Fibroblast of lung (primary cell): ENCODE measurements around the gene ADAMTS9. TPM values are rescaled to one million over a fixed set of nuclear protein-coding genes. Genes with fewer than 3 reads are reported as not detected.

Experiments
- DNase-seq, 2 donors: peaks; one replicate each; pipeline versions ENCODE4 v3.0.0 to v3.0.0-alpha.2; 2010; ENCODE audit warnings: low read depth in 2 of 2
- H2AFZ ChIP-seq: 2 replicates; pipeline ENCODE4 v1.5.1; 2012; ENCODE audit warnings: low read length, control low read depth, inconsistent platforms
- H3K27ac ChIP-seq: 2 replicates; pipeline ENCODE4 v1.5.1; 2011; ENCODE audit warnings: low read length, control low read depth; ENCODE audit not compliant: insufficient read depth
- H3K27me3 ChIP-seq: 2 replicates; pipeline ENCODE4 v1.5.1; 2011; ENCODE audit warnings: mild to moderate bottlenecking, low read length; ENCODE audit not compliant: control insufficient read depth, insufficient read depth
- H3K36me3 ChIP-seq: 2 replicates; pipeline ENCODE4 v1.5.1; 2011; ENCODE audit warnings: low read length; ENCODE audit not compliant: control insufficient read depth, insufficient read depth
- H3K4me1 ChIP-seq: 2 replicates; pipeline ENCODE4 v1.5.1; 2011; ENCODE audit warnings: low read length; ENCODE audit not compliant: control insufficient read depth, insufficient read depth; ENCODE audit errors: extremely low read depth
- H3K4me2 ChIP-seq: 2 replicates; pipeline ENCODE4 v1.5.1; 2011; ENCODE audit warnings: low read length, control low read depth; ENCODE audit not compliant: insufficient read depth; ENCODE audit errors: extremely low read depth
- H3K4me3 ChIP-seq, 4 experiments: fragments of 200-600 bp in 1 of 4; sonication (generic) in 1 of 4; replicated peaks in 1 of 4; 2 replicates each; pipeline ENCODE4 v1.5.1; 2011 to 2016; ENCODE audit warnings: low read length in 4 of 4, low read depth in 3 of 4, mild to moderate bottlenecking in 3 of 4, control low read depth in 2 of 4, inconsistent platforms in 1 of 4, mixed read lengths in 1 of 4; ENCODE audit not compliant: insufficient read depth in 1 of 4; ENCODE audit errors: control extremely low read depth in 1 of 4
- H3K79me2 ChIP-seq: 2 replicates; pipeline ENCODE4 v1.5.1; 2012; ENCODE audit warnings: mild to moderate bottlenecking, low read length, inconsistent platforms; ENCODE audit not compliant: control insufficient read depth, insufficient read depth
- H3K9ac ChIP-seq: 2 replicates; pipeline ENCODE4 v1.5.1; 2011; ENCODE audit warnings: mild to moderate bottlenecking, low read length, control low read depth; ENCODE audit not compliant: insufficient read depth
- H3K9me3 ChIP-seq: 2 replicates; pipeline ENCODE4 v1.5.1; 2012; ENCODE audit warnings: low read depth, low read length; ENCODE audit not compliant: control insufficient read depth, insufficient read depth
- H4K20me1 ChIP-seq: 2 replicates; pipeline ENCODE4 v1.5.1; 2011; ENCODE audit warnings: low read length; ENCODE audit not compliant: control insufficient read depth, insufficient read depth; ENCODE audit errors: extremely low read depth
- EZH2 ChIP-seq: IDR thresholded peaks from 2 replicates; pipeline ENCODE4 v1.5.1; 2012; ENCODE audit warnings: low read length, control low read depth, mild to moderate bottlenecking; ENCODE audit errors: missing control alignments
- polyA plus RNA-seq, 2 donors: library from polyadenylated mRNA; depleted of rRNA in 1 of 2; stranded (reverse) in 1 of 2; unstranded in 1 of 2; fragments of >200 nt; gene quantifications; 2 replicates each; pipeline ENCODE4 v1.2.1, GENCODE V29; 2011 to 2012; ENCODE audit warnings: missing spikeins in 1 of 2
- total RNA-seq: library from RNA; depleted of rRNA; stranded (reverse); fragments of >200 nt; gene quantifications from 2 replicates; pipeline ENCODE4 v1.2.1, GENCODE V29; 2014
- TF ChIP-seq, protein P1 (sequence below), 2 donors: IDR thresholded peaks in 1 of 2; conservative IDR thresholded peaks in 1 of 2; 1 replicate in 1 of 2; 2 replicates in 1 of 2; pipeline ENCODE4 v1.5.1; 2011 to 2012; ENCODE audit warnings: low read length in 2 of 2, control low read depth in 1 of 2, inconsistent platforms in 1 of 2, low read depth in 1 of 2, mild to moderate bottlenecking in 1 of 2

The ADAMTS9 gene
- total and polyA plus RNA-seq, 2 donors (not counting 1 experiment from before 2014, with no cell fraction given), result 0.82 to 1.8 TPM

DNA sequence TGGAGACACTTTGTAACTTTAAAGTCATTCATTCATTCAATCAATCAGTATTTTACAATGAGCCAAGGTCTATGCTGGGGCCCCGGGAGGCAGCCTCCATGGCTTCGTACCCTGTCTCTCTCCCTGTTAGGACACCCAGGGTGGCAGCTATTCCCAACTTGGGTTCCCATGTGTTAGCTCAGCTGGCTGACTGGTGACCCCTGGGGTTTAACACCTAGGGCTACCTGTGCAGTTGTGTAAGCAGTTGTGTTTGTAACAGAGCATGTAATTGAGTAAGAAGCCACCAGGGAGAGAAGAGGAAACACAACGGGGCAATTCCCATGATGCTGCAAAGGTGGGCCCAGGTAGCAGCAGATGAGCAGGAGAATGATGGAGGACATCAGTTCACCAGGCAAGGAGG, 132.4 kb downstream of the ADAMTS9 start:
- TF ChIP-seq EZH2, result no peak
- TF ChIP-seq, protein P1, sequence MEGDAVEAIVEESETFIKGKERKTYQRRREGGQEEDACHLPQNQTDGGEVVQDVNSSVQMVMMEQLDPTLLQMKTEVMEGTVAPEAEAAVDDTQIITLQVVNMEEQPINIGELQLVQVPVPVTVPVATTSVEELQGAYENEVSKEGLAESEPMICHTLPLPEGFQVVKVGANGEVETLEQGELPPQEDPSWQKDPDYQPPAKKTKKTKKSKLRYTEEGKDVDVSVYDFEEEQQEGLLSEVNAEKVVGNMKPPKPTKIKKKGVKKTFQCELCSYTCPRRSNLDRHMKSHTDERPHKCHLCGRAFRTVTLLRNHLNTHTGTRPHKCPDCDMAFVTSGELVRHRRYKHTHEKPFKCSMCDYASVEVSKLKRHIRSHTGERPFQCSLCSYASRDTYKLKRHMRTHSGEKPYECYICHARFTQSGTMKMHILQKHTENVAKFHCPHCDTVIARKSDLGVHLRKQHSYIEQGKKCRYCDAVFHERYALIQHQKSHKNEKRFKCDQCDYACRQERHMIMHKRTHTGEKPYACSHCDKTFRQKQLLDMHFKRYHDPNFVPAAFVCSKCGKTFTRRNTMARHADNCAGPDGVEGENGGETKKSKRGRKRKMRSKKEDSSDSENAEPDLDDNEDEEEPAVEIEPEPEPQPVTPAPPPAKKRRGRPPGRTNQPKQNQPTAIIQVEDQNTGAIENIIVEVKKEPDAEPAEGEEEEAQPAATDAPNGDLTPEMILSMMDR (conservative IDR thresholded peaks at IDR 0.05 in 1 of 2, IDR thresholded peaks at IDR 0.05 in 1 of 2; ENCODE audit: low read depth in 1 of 2, low read length in 2 of 2), result no peak
- H2AFZ ChIP-seq, result no peak overlapping the region
- H3K4me1 ChIP-seq, result no peaks in the 10 kb centered on the region
- DNase-seq, result no peak
- H3K4me2 ChIP-seq, result no peak overlapping the region
- no peaks in the 10 kb centered on the region for H4K20me1 ChIP-seq
- H3K9me3 ChIP-seq, result no peaks in the 10 kb centered on the region
- no peaks in the 10 kb centered on the region for H3K27me3 ChIP-seq
- H3K27ac ChIP-seq, result no peak overlapping the region
- no peaks in the 10 kb centered on the region for H3K36me3 ChIP-seq
- H3K9ac ChIP-seq, result no peak overlapping the region
- H3K4me3 ChIP-seq, result no peak overlapping the region
- no peaks in the 10 kb centered on the region for H3K79me2 ChIP-seq

DNA sequence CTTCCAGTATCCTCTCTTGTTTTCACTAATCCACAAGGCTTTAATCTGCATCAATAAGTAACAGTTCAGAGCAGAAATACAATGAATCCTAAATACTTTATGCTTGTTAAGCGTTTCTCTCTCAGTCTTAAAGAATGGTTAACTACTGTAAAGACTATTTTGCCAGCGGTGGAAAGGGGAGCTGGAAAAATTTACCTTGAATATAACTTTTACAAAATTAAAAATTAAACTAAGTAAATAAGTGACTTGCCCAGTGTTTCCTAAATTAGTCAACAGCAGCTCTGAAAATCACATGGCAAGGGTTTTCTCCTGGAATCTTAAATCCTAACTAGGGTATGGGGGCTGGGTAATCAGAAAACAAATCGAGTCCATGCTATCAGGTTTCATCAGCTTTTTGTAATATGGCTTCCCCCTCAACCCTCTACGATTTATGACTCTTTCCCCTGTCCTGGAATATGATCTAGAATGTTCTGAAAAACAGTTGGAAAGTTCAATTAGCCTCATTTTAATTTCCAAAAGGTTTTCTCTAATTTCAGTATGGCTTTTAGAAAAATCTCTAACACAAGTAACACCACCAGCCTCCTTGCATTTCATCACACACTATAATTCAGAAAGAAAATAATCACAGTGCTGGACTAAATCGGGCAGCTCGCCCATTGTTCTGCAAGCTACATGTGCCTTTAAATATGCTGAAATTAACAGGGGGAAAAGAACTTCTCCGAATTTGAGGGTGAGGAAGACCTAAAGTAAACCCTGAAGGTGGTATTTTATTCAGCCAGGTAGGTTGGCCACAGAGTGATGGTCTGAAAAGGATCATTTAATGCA, 133.5 kb downstream of the ADAMTS9 start:
- TF ChIP-seq, protein P1 (conservative IDR thresholded peaks at IDR 0.05 in 1 of 2, IDR thresholded peaks at IDR 0.05 in 1 of 2; ENCODE audit: low read depth in 1 of 2, low read length in 2 of 2), result no peak
- no peak for TF ChIP-seq EZH2
- H3K4me3 ChIP-seq, result no peak overlapping the region
- H3K4me2 ChIP-seq, result no peak overlapping the region
- H3K36me3 ChIP-seq, result no peaks in the 10 kb centered on the region
- no peaks in the 10 kb centered on the region for H3K79me2 ChIP-seq
- H3K27me3 ChIP-seq, result no peaks in the 10 kb centered on the region
- no peak overlapping the region for H3K9ac ChIP-seq
- H4K20me1 ChIP-seq, result no peaks in the 10 kb centered on the region
- no peaks in the 10 kb centered on the region for H3K9me3 ChIP-seq
- peak in 1 of 2 donors; percentile 87 for DNase-seq
- H2AFZ ChIP-seq, result no peak overlapping the region
- H3K27ac ChIP-seq, result no peak overlapping the region
- no peaks in the 10 kb centered on the region for H3K4me1 ChIP-seq

DNA sequence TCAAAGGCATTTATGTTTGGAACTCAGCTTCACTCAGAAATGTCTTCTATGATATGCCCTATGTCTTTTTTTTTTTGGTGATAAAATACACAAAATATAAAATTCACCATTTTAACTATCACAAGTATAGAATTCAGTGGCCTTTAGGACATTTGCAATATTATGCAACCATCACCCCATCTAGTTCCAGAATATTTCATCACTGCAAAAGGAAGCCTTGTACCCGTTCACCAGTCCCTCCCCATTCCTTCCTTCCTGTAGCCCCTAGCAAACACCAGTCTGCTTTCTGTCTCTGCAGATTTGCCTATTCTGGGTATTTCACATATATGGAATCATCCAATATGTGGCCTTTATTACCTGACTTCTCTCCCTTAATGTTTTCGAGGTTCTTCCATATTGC, 134.8 kb downstream of the ADAMTS9 start:
- H3K36me3 ChIP-seq, result no peaks in the 10 kb centered on the region
- H3K4me3 ChIP-seq, result no peak overlapping the region
- H3K27me3 ChIP-seq, result no peaks in the 10 kb centered on the region

More for the DNA sequence above, 134.8 kb downstream of the ADAMTS9 start:
- TF ChIP-seq EZH2, result no peak
- TF ChIP-seq, protein P1 (conservative IDR thresholded peaks at IDR 0.05 in 1 of 2, IDR thresholded peaks at IDR 0.05 in 1 of 2; ENCODE audit: low read depth in 1 of 2, low read length in 2 of 2), result no peak
- Histone ChIP-seq H2AFZ (no peak overlapping the region), H3K9me3 (no peaks in the 10 kb centered on the region), H3K9ac (no peak overlapping the region), H3K27ac (no peak overlapping the region), H3K79me2 (no peaks in the 10 kb centered on the region), H3K4me2 (no peak overlapping the region), H3K4me1 (peaks cover under 1% of the 10 kb centered on the region), H4K20me1 (no peaks in the 10 kb centered on the region)
- DNase-seq, result no peak
